NCI-H2196 treated with DMSO at 0.1 percent for 48 hours (cell line): Measurements from ENCODE around the gene GRAMD4.

Source experiments
- DNase-seq: peaks from one replicate; lab custom pipeline; 2025; ENCODE audit not compliant: unreplicated experiment; lab: John Stamatoyannopoulos, UW

Gene GRAMD4, protein sequence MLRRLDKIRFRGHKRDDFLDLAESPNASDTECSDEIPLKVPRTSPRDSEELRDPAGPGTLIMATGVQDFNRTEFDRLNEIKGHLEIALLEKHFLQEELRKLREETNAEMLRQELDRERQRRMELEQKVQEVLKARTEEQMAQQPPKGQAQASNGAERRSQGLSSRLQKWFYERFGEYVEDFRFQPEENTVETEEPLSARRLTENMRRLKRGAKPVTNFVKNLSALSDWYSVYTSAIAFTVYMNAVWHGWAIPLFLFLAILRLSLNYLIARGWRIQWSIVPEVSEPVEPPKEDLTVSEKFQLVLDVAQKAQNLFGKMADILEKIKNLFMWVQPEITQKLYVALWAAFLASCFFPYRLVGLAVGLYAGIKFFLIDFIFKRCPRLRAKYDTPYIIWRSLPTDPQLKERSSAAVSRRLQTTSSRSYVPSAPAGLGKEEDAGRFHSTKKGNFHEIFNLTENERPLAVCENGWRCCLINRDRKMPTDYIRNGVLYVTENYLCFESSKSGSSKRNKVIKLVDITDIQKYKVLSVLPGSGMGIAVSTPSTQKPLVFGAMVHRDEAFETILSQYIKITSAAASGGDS

DNA sequence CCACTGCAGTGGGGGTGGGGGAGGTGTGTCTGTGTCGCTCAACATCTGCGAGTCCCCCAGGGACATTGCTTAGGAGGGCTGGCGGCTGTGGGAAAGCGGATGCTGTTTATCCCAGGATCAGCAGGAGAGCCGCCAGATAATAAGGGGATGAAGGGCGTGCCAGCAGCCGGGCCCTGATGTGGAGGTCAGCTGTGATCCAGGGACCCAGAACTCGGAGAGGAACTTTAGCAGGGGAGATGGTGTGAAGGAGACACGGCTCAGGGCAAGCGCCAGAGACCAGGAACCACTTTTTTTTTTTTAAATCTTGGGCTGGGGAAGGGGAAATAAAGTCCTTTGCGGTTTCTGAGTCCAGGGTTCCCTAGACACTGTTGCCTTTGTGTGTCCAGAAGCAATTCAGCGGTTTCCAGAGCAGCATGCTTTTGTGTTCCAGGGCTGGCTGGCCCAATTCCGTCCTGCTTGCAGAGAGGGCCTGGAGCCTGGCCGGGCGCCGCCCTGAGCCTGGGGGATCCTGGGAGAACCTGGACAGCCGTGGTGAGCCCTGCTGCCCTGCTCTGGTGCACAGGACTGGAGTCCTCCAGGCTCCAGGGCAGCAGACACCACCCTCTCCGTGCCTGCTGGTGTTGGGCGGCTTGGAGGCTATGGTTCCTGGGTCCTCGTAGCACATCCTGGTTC is at the start of gene GRAMD4:
TSS of gene GRAMD4 (plus strand) at position 557 of the 672 bp plus-strand sequence. CDS start 6,414 bp downstream, outside the sequence.
- DNase-seq = no peak

DNA sequence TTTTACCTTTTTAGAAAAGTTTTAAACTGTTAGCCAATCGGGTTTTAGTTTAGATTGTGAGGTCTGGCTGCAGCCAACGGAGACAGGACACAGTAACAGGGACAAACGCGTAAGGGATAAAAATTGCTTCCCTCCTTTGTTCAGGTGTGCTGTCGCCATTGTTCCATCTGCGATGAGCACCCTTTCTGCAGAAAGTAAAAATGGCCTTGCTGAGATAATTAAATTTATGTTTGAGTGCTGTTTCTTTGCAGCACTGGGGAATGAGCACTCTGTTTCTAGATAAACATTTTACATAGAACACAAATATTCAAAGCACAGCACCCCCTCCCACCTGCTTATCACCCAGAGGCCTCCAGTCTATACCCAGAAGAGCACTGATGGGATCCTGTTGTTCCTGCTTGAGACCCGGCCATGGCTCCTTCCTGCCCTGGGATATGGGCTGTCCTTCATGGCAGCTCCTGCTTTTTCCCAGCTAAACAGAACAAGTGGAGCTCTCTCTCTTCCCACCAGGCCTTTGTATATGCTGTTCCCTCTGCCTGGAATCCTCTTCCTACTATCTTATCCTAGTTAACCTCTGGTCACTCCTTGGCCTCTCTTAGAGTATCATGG is 48.4 kb upstream of the GRAMD4 start:
- DNase-seq = no peak

DNA sequence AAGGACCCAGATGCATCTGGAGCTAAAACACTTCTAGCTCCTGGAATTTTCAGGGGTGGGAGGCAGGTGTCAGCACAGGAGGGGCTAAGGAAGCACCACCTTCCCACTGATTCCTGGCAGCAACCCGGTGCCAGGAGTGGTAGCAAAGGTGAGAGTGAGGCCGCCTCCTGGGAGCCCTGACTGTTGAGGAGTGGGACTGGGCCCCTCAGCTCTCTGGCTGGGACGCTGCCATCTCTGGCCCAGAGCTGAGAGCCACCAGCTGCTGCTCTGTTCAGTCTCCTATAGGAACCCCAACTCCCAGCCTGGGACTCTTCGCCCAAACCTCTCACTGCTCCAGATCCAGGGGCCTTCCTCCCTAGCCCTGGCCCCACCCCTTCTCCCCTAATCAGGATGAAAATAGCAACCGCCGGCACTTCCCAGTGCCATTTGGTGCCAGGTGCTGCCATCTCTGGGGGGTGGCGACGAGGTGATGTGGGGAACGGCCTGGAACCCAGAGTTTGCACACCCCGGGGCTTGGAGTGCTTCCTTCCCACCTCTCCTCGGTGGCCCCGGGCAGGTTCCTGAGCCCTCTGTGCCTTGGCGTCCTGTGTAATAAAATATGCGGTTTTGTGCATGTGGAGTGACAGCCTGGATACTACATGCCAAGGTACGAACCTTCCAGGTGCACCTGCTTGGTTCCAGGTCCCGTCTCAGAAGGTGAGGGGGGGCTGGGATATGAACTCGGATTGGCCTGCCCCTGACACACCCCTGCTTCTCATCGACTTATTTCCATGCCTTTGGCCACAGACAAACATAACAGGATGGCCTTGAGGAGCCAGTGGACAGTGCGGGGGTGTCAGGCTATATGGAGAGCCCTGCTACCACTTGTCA is 47.0 kb upstream of the GRAMD4 start:
- DNase-seq = no peak

DNA sequence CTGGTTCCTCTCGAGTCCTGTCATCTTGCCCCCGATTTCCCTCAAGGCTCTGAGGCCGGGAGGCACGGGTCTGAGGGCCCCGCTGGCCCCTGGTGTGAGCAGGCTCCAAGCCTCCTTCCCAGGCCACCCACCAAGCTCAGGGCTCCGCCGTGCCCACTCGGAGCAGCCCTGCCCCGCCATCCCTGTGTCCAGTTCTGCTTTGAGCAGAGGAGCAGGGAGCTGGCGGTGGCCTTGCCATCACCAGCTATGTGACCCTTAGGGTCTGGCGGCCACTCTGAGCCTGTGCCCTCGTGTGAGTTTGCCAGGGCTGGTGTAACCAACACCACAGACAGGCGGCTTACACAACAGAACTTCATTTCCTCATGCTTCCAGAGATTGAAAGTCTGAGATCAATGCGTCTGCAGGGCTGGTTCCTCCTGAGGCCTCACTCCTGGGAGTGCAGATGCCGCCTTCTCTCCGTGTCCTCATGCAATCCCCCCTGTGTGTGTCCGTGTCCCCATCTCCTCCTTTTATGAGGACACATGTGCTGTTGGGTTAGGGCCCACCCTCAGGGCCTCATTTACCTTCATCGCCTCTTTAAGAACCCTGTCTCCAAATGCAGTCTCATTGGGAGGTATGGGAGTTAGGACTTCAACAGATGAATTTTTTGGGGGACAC is 46.3 kb upstream of the GRAMD4 start:
- no peak for DNase-seq

DNA sequence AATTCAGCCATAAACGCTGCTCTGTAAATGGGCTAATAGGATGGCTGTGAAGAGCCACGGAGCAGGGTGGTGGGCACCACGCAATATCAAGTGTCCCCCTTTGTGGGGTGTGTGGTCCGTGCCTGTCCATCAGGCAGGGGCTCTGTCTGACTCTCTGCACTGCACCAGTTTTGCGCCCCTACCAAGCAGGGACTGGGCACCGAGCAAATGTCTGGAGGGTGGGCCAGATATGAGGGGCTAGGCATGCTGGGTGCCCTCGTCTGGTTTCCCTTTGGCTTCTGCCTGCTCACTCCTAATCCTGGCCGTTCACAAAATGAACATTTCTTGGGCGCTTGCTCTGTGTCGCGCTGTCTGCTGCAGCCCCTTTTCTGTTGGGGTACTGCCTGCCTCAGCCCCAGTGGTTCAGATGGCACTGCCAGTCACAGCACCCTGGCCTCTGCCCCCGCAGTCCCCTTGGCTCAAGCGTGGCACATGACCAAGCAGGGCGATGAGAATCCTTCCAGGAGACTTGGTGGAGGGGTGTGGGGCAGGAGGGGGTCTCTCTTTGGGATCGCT is 45.7 kb upstream of the GRAMD4 start:
- DNase-seq = no peak

DNA sequence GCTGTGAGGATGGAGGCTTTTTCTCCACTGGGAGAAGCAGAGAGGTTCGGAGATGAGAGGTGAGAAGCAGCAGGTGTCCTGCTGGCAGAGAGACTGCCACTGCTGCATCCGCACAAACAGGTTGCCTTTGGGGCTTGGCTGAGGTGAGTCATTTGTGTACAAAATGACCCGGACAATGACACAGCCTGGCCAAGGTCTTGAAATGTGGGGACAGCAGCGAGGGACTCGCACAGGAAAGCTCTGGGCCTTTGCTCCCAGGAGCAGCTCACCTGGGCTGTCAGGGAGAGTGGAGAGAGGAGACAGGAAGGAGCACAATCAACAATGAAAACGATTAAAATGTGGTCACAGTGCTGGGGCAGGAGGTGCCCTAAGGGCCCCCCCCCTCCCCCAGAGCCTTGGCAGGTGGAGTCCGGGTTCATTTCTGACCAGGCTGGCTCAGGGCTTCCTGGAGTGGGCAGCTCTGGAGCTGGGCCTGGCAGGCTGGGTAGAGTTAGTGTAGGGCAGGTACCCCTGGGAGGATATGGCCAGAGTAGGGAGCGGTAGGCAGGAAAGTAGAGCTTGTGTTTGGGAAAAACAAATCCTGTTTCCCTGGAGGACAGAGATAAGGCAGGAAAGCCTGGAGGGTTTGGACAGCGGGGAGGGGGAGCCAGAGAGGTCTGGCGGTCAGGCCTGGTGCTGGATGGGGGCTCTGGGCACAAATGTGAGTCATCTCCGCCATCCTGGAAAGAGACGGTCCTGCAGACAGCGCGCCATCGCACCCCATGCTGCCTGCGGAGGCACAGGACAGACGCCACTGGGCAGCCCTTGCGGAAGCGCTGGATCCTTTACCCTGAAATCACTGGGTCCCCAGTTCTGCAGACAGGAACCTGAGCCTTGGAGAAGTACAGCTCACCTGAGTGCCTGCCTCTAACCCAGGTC is 44.9 kb upstream of the GRAMD4 start:
- DNase-seq = peak; percentile 68

DNA sequence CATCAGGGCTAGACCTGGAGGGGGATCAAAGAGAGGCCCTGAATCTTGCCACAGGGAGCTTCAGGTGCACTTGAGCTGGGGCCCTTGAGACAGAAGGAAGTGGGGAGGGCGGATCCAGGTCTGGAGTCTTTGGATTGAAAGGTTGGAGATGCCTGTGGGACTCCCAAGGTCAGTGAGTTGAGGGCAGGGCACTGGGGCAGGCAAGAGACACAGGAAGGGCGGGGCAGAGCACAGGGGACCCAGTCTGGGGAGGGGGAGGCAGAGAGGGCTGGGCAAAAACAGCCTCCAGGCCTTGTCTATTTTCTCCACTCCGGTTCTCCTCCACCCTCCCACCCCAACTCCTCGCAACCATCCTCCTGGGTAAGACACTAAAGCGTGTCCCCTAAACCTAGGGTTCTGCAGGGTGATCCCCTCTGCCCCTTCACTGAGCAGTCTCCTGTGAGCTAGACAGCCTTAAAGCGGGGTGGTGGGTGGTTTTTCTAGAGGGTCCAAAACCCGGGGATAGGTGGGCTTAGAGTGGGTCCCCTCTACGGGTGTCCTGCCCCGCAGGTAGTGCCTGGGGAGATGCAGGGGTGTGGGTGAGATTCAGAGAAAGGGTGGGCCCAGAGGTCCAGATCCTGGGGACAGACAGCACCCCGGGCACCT is 44.2 kb upstream of the GRAMD4 start:
- DNase-seq = no peak

DNA sequence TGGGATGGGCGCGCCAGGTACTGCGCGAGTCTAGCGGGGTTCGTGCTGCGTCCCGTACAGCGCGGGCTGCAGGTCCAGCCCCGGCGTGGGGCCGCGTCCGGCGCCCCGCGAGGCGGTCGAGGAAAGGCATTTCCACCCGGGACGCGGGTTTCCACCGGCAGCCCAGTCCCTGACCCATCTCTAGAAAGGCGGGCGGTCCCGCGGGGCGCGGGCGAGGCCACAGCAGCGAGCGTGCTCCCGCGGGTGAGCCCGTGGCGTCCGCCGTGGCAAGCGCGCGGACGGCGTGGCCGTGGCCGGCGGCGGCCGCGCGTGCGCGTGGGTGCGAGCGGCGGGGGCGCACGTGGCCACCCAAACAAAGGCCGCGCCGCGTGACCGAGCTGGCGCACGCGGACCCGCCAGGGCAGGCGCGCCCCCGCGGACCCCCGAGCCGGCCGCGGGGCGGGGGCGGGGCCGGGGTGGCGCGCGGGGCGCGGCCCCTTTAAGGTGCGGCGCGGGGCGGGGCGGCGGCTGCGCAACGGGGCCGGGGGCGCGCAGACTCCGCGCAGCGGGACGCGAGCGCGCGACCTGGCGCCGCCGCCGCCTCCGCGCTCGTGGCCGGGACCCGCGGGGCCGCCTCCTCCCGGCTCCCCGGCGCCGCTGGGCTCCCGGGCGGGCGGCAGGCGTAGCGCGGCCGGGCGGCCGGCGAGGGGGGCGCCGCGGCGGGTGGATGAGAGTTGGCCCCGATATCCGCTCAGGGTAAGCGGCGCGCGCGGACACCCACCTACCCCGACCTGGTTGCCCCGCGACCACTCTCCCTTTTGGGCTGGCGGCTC is 43.4 kb upstream of the GRAMD4 start:
- DNase-seq = peak; percentile 35

DNA sequence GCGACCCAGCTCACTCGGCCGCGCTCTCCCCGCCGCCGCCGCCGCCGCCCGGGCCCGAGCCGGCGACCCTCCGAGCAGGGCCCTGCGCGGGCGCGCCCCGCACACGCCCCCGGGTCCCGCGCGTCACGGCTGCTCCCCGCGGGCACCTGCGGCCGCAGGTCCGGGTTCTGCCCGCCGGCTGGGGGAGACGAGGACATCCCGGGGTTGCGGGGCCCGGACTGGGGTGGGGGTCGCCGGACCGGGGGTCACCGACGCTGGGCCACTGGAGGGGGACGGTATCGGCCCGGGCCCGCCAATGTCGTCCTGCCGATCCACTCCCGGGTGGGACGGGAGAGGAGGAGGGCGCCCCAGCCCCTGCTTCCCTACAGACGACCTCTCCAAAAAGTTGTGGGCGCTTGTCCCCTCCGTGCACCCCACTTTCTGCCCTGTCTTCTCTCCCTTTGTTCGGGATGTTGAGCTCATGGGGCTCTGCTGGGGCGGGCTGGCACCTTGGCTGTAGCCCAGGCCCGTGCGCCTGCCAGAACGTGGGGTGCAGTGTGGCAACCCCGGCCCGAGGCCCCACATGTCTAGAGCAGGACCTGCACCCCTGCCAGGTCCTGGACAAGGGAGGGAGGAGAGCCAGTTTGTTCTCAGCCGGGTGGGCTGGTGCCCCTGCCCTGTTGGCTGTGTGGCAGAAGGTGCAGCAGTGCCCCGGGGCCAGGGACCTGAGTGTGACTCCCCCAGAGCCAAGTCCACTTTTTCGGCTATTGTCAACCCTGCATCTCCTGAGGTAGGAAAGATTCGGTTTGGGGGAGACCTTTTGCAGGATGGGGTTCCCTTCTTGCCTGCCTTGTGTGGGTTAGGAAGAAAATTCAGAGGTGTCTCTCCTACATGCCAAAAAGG is 42.6 kb upstream of the GRAMD4 start:
- no peak for DNase-seq

DNA sequence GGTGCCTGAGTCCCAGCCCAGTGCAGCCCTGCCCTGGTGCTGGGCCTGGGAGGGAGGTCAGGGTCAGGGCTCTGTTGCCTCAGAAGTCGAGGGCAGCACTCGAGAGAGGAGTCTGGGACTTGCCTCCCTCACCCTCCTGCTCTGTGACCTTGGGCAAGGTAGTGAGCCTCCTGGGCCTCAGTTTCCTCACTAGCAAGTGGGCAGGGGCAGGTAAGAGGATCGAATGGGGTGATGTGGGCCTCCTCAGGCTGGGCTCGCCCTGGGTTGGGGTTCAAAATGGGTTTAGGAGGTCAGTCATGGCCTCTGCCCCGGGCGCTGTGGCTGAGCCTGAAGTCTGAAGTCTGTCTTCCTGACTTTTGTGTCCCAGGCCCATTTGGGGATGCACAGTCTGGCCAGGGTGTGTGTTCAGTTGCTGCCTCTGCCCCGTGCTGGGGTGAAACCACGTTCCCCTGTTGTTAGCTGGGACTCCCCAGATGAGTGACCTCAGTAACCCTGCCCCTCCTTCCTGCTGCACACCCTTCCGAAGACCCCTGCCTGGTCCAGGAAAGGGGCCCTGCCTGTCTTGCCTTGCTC is 41.8 kb upstream of the GRAMD4 start:
- DNase-seq = no peak

DNA sequence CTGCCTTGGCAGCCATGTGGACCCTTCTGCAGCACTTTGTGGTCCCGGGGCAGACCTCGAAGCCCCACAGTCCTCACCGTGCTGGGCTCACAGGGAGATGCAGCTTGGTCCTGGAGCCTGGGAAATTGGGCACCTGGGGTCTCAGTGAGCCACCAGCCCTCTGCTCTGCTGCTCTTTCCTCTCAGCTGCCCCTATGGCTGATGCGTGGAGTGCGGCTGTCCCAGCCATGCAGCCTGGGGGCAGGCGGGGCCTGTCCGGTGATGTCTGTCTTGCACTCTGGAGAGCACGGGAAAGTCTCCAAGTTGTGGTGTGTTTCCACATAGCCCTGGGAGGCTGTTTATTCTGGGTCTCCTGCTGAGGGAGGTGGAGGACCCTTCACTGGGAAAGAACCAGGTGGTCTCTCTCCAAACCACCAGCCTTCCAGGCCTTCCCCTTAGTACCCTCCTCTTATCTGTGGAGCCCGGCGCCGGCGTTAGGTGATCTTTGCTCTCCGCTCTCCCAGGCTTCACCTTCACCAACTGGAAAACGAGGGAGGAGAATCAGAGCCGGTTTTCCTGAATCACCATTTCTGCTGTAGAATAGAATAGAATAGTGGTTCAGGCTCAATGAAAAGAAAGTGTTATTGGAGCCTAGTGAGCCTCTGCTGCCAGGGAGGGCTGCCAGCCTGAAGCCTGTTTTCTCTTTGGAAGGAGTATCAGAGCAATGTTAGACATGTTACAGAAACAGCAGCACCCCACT is 41.2 kb upstream of the GRAMD4 start:
- DNase-seq = no peak

DNA sequence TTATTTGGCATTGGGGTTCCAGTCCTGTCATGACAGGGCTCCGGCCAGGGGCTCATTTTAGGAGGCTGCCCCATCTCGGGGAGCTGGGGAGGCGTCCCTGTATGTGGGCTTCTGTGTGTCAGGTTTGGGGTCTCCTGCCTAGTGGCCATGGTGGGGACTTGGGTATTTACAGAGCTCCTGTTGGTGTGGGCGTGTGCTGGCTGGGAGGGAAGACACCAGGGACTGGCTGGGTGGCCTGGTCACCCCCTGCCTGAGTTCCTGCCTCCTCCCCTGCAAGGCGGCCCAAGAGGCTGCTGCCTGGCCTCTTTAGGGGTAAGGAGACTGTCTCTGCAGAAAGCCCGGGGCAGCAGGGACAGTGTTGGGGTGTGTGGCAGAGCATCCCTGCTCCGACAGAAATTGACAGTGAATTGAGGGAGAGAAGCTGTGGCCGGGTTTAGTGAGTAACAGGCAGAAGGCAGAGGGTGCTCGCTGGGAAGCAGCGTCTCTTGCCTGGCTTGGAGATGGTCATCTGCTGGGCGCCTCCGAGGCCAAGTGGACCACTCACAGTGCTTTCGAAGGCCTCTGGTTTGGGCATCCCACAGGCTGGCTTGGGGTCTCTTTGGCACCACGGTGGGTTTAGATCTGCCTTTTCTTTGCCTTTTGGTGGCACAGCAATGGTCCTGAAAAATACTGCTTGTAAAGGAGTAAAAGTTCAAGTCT is 40.3 kb upstream of the GRAMD4 start:
- no peak for DNase-seq

DNA sequence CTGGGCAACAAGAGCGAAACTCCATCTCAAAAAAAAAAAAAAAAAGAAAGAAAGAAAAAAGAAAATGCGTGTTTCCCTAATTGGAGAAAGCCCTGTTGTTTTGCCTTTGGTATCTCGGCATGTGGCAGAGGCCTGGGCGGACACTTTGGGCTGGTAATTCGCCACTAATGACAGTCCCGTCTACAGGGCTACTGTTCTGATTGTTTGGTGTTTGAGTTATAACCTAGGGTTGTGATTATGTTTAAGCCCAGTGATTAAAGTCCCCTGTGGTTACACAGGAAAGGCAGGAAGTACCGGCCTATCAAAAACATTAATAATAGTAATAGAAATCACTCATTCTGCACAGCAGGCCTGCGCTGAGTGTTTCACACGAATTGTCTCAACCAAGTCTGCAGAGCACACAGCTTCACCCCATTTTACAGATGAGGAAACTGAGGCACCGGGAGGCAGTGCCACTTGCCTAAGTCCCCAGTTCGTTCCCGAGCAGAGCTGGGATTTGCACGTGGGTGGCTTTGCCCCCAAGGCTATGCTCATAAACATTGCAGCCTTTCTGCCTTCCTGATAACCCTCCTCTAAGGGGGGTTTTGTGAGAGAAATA is 39.1 kb upstream of the GRAMD4 start:
- DNase-seq = no peak

DNA sequence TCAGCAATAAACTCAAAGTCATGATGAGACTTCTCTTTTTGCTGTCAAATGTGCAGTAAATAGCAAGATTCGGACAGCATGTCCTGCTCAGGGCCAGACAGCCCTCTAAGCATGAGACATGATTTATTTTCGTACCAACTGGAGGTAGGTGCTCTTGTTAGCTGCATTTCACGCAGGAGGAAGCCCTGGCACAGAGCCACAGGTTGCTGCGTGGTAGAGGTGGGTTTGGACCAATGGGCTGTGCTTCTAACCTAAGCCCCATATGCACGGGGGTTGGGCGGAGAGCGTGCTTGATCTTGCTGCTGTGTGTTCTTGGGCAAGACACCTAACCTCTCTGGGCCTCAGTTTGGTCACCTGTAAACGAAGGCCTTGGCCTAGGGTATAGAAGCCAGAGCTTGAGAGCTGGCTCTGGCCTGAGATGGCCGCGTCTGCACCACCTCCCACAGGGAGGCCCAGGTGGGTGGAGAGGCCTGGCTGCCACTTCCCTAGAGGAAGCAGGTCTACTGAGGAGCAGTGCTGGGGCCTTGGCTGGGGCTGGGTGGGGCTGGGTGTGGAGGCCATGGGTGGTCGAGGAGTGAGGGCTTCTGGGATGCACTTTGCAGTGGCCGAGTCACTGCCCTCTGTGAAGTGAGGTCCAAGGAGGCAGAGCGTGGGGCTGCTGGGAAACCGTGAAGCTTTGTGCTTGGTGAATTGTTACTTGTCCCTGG is 38.5 kb upstream of the GRAMD4 start:
- no peak for DNase-seq
